SK-N-SH treated with all-trans-retinoic acid at 6 μM for 48 hours (cell line): ENCODE results near the gene MRPL42.
A peak's percentile ranks its signal among the peaks of the same experiment; 100 is the strongest.

Experiments
- ATAC-seq: fragments of 200-7000 bp; cut with Tn5 transposase; 3 replicates; pipeline ENCODE4 v1.9.1; 2020; ENCODE audit warnings: mild to moderate bottlenecking, moderate library complexity
- ARNTL ChIP-seq: fragments of 450-650 bp; formaldehyde crosslinking; IDR thresholded peaks from 2 replicates; pipeline ENCODE4 v1.5.0; 2020; ENCODE audit warnings: low read depth, mild to moderate bottlenecking, moderate library complexity, borderline replicate concordance
- CSDC2 ChIP-seq: fragments of 250-450 bp; sonication (Bioruptor Pico); IDR thresholded peaks from 2 replicates; pipeline ENCODE4 v1.5.0; 2020; ENCODE audit warnings: mild to moderate bottlenecking, moderate library complexity
- ESRRG ChIP-seq: fragments of 250-450 bp; sonication (Bioruptor Pico); IDR thresholded peaks from 2 replicates; pipeline ENCODE4 v1.6.1; 2021; ENCODE audit warnings: mild to moderate bottlenecking
- GLIS3 ChIP-seq: fragments of 250-450 bp; sonication (Bioruptor Pico); IDR thresholded peaks from 2 replicates; pipeline ENCODE4 v1.5.0; 2020; ENCODE audit warnings: mild to moderate bottlenecking, moderate library complexity
- ISL1 ChIP-seq: fragments of 250-450 bp; sonication (Bioruptor Pico); IDR thresholded peaks from 2 replicates; pipeline ENCODE4 v2.1.2; 2022; ENCODE audit warnings: mild to moderate bottlenecking, moderate library complexity
- OSR1 ChIP-seq: fragments of 250-450 bp; sonication (Bioruptor Pico); IDR thresholded peaks from 2 replicates; pipeline ENCODE4 v1.8.0; 2022; ENCODE audit warnings: moderate library complexity, mild to moderate bottlenecking, inconsistent platforms
- PATZ1 ChIP-seq: fragments of 250-450 bp; sonication (Bioruptor Pico); IDR thresholded peaks from 2 replicates; pipeline ENCODE4 v1.8.0; 2020; ENCODE audit warnings: mild to moderate bottlenecking, moderate library complexity, borderline replicate concordance
- PPARA ChIP-seq: fragments of 250-450 bp; sonication (Bioruptor Pico); IDR thresholded peaks from 2 replicates; pipeline ENCODE4 v1.5.0; 2020; ENCODE audit warnings: mild to moderate bottlenecking, borderline replicate concordance
- RARB ChIP-seq: fragments of 250-450 bp; sonication (Bioruptor Pico); IDR thresholded peaks from 2 replicates; pipeline ENCODE4 v1.8.0; 2021; ENCODE audit warnings: mild to moderate bottlenecking, moderate library complexity
- SNAI2 ChIP-seq: fragments of 250-450 bp; sonication (Bioruptor Pico); IDR thresholded peaks from 2 replicates; pipeline ENCODE4 v1.5.0; 2020; ENCODE audit warnings: mild to moderate bottlenecking, moderate library complexity
- TCF4 ChIP-seq: fragments of 250-450 bp; sonication (Bioruptor Pico); IDR thresholded peaks from 2 replicates; pipeline ENCODE4 v1.8.0; 2021; ENCODE audit warnings: mild to moderate bottlenecking, moderate library complexity, borderline replicate concordance
- TOX ChIP-seq: fragments of 250-450 bp; sonication (Bioruptor Pico); IDR thresholded peaks from 2 replicates; pipeline ENCODE4 v1.8.0; 2021; ENCODE audit warnings: mild to moderate bottlenecking, moderate library complexity, borderline replicate concordance
- TSHZ2 ChIP-seq: fragments of 250-450 bp; sonication (Bioruptor Pico); IDR thresholded peaks from 2 replicates; pipeline ENCODE4 v1.5.0; 2020; ENCODE audit warnings: mild to moderate bottlenecking, moderate library complexity
- ZC3H10 ChIP-seq: fragments of 250-450 bp; sonication (Bioruptor Pico); IDR thresholded peaks from 2 replicates; pipeline ENCODE4 v1.5.1; 2021; ENCODE audit warnings: mild to moderate bottlenecking, moderate library complexity
- ZFP3 ChIP-seq: fragments of 250-450 bp; sonication (Bioruptor Pico); IDR thresholded peaks from 2 replicates; pipeline ENCODE4 v1.5.0; 2020; ENCODE audit warnings: mild to moderate bottlenecking, moderate library complexity
- ZFP30 ChIP-seq: fragments of 450-650 bp; formaldehyde crosslinking; IDR thresholded peaks from 2 replicates; pipeline ENCODE4 v1.5.0; 2022; ENCODE audit warnings: mild to moderate bottlenecking, moderate library complexity
- ZNF565 ChIP-seq: fragments of 450-650 bp; formaldehyde crosslinking; conservative IDR thresholded peaks from 2 replicates; pipeline ENCODE4 v1.5.0; 2020; ENCODE audit warnings: low read depth, mild to moderate bottlenecking, moderate library complexity
- ZNF70 ChIP-seq: fragments of 450-650 bp; formaldehyde crosslinking; IDR thresholded peaks from 2 replicates; pipeline ENCODE4 v1.5.0; 2020; ENCODE audit warnings: mild to moderate bottlenecking, moderate library complexity
- ZNF8 ChIP-seq: fragments of 450-650 bp; formaldehyde crosslinking; IDR thresholded peaks from 2 replicates; pipeline ENCODE4 v1.5.0; 2020; ENCODE audit warnings: mild to moderate bottlenecking, moderate library complexity
- TF ChIP-seq, protein P1 (sequence below): fragments of 250-450 bp; sonication (Bioruptor Pico); IDR thresholded peaks from 2 replicates; pipeline ENCODE4 v1.5.1; 2020; ENCODE audit warnings: low read depth, mild to moderate bottlenecking, moderate library complexity
- TF ChIP-seq, protein P2 (sequence below): fragments of 250-450 bp; sonication (Bioruptor Pico); IDR thresholded peaks from 2 replicates; pipeline ENCODE4 v1.5.1; 2021; ENCODE audit warnings: mild to moderate bottlenecking, moderate library complexity
- TF ChIP-seq, protein P3 (sequence below): fragments of 250-450 bp; sonication (Bioruptor Pico); IDR thresholded peaks from 2 replicates; pipeline ENCODE4 v1.8.0; 2021; ENCODE audit warnings: low read depth, mild to moderate bottlenecking, moderate library complexity, borderline replicate concordance

MRPL42 gene

GRCh38 chr12:93526786-93527428, 59.6 kb downstream of the MRPL42 start:
- TF ChIP-seq ZC3H10 (CRISPR knock-in tag) (no peak), ISL1 (CRISPR knock-in tag) (peak; percentile 85)
- ATAC-seq: peak; percentile 92

- TF ChIP-seq TCF4 (CRISPR knock-in tag) (no peak), TSHZ2 (CRISPR knock-in tag) (no peak), ZNF8 (no peak), ARNTL (CRISPR knock-in tag) (no peak), OSR1 (CRISPR knock-in tag) (no peak), PPARA (CRISPR knock-in tag) (no peak), ISL1 (CRISPR knock-in tag) (no peak), ZC3H10 (CRISPR knock-in tag) (no peak), ZNF70 (CRISPR knock-in tag) (no peak), ESRRG (CRISPR knock-in tag) (no peak), SNAI2 (CRISPR knock-in tag) (no peak), GLIS3 (no peak)
- TF ChIP-seq, protein P1, sequence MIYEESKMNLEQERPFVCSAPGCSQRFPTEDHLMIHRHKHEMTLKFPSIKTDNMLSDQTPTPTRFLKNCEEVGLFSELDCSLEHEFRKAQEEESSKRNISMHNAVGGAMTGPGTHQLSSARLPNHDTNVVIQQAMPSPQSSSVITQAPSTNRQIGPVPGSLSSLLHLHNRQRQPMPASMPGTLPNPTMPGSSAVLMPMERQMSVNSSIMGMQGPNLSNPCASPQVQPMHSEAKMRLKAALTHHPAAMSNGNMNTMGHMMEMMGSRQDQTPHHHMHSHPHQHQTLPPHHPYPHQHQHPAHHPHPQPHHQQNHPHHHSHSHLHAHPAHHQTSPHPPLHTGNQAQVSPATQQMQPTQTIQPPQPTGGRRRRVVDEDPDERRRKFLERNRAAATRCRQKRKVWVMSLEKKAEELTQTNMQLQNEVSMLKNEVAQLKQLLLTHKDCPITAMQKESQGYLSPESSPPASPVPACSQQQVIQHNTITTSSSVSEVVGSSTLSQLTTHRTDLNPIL (CRISPR knock-in tag): no peak
- ATAC-seq: no peak
These were observed 63.0 kb downstream of the MRPL42 start for GRCh38 chr12:93530358-93530757.

DNA sequence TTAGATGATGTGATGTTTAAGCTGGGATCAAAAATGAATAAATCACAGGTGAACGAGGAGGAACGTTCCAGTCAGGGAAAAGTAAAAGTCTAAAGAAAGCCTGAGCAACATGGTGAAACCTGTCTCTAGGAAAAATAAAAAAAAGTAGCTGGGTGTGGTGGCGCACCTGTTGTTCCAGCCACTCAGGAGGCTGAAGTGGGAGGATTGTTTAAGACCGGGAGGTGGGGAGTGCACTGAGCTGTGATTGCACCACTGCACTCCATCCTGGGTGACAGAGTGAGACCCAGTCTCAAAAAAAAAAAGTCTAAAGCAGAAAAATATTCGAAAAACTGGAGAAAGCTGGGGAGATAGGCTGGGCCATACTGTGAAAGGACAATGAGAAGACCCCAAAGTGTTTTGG, 66.0 kb downstream of the MRPL42 start:
- TF ChIP-seq ISL1 (CRISPR knock-in tag): no peak
- no peak for TF ChIP-seq ZFP3 (CRISPR knock-in tag)
- no peak for TF ChIP-seq TCF4 (CRISPR knock-in tag)
- no peak for TF ChIP-seq ARNTL (CRISPR knock-in tag)
- TF ChIP-seq ZNF565 (CRISPR knock-in tag): no peak
- no peak for TF ChIP-seq OSR1 (CRISPR knock-in tag)
- no peak for TF ChIP-seq ZC3H10 (CRISPR knock-in tag)
- TF ChIP-seq PATZ1 (CRISPR knock-in tag): no peak
- TF ChIP-seq ZFP30 (CRISPR knock-in tag): no peak
- TF ChIP-seq, protein P1 (CRISPR knock-in tag): no peak
- TF ChIP-seq, protein P2, sequence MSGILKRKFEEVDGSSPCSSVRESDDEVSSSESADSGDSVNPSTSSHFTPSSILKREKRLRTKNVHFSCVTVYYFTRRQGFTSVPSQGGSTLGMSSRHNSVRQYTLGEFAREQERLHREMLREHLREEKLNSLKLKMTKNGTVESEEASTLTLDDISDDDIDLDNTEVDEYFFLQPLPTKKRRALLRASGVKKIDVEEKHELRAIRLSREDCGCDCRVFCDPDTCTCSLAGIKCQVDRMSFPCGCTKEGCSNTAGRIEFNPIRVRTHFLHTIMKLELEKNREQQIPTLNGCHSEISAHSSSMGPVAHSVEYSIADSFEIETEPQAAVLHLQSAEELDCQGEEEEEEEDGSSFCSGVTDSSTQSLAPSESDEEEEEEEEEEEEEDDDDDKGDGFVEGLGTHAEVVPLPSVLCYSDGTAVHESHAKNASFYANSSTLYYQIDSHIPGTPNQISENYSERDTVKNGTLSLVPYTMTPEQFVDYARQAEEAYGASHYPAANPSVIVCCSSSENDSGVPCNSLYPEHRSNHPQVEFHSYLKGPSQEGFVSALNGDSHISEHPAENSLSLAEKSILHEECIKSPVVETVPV (CRISPR knock-in tag): no peak
- no peak for TF ChIP-seq RARB (CRISPR knock-in tag)
- TF ChIP-seq PPARA (CRISPR knock-in tag): no peak
- TF ChIP-seq ZNF8: no peak
- no peak for TF ChIP-seq CSDC2
- TF ChIP-seq, protein P3, sequence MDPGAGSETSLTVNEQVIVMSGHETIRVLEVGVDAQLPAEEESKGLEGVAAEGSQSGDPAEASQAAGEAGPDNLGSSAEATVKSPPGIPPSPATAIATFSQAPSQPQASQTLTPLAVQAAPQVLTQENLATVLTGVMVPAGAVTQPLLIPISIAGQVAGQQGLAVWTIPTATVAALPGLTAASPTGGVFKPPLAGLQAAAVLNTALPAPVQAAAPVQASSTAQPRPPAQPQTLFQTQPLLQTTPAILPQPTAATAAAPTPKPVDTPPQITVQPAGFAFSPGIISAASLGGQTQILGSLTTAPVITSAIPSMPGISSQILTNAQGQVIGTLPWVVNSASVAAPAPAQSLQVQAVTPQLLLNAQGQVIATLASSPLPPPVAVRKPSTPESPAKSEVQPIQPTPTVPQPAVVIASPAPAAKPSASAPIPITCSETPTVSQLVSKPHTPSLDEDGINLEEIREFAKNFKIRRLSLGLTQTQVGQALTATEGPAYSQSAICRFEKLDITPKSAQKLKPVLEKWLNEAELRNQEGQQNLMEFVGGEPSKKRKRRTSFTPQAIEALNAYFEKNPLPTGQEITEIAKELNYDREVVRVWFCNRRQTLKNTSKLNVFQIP: no peak
- no peak for TF ChIP-seq ZNF70 (CRISPR knock-in tag)
- no peak for TF ChIP-seq SNAI2 (CRISPR knock-in tag)
- no peak for TF ChIP-seq ESRRG (CRISPR knock-in tag)
- no peak for TF ChIP-seq TOX (CRISPR knock-in tag)
- ATAC-seq: no peak
